GM18873 (cell line): ENCODE data around the gene KISS1.

Experiments
- ATAC-seq: cut with Tn5 transposase; IDR thresholded peaks from one replicate; pipeline ENCODE4 v1.9.1; 2021; ENCODE audit warnings: mild to moderate bottlenecking, moderate library complexity, moderate number of reproducible peaks; ENCODE audit not compliant: unreplicated experiment, low FRiP score

Gene KISS1

GRCh38 chr1:204162494-204163074 is 33.7 kb downstream of the KISS1 start:
- no peak for ATAC-seq

DNA sequence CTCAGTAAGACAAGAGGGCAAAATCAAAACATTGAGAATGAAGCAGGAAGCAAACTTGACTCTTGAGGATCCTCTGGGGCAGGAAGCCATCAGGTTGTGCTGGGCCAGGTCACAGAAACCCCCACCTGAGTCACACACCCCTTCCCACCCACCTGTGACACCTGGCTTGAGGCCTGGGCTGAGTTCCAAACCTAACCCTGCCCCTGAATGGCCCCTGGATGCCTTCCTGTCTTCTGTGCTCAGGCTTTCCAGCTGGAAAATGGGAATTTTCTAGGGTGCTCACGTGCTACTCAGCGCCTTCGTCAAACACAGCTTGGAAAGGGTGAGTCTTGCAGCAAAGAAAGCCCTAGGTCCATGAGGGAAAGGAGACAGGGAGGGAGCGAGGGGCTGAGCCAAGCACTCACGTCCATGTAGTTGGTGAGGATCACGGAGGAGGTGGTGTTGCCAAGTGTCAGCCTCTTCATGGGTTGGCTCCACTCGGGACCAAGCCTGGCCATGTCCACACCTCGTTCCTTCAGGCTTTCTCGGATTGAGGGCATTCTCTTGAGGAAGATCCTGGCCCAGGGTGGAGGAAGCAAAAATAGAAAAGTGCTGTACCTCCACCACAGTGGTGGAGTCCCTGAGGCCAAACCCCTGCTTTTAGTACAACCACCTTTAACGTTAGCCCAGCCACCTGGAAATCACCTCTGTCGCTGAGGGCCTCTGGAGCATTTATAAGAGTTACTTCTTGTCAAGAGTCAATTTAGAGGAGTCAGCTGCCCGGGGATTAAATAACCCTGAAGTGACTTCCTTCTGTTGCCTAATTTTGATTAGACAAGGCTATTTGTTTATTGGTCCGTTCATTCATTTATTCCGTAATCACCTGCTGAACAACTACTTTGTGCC is 34.4 kb downstream of the KISS1 start:
- ATAC-seq = no peak

GRCh38 chr1:204157962-204158361 is 38.3 kb downstream of the KISS1 start:
- ATAC-seq = no peak

GRCh38 chr1:204155881-204156280 is 40.4 kb downstream of the KISS1 start:
- no peak for ATAC-seq

DNA sequence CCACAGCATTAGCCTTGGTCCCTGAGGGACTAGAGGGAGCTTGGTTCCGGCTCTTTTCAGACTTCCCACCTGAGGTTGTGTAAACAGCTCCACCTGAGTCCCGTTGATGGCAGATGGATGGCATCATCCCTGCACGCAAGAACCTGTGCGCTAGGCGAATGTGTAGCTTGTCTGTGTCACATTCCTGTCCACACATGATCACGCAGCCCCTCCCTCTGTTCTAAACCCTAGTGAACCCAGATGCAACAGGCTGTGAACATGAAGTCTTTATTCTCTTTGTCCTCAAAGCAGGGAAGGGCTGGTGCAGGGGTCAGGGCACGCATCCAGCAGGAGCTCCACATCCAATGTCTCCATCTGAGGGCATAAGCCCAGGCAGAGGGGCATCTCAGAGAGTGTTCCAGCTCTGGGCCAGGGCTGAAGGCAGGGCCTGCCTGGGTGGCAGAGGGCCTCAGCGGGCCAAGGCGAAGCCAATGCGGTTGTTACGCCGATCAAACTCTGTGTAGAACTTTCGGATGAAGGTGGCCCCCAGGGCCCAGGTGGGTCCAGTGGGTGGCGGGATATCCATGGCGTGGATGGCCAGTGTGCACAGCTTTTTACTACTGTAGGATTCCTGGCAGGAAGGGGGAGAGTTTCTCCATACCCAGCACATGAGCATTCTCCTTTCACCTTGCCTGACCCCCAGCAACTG is 41.6 kb downstream of the KISS1 start:
- no peak for ATAC-seq

DNA sequence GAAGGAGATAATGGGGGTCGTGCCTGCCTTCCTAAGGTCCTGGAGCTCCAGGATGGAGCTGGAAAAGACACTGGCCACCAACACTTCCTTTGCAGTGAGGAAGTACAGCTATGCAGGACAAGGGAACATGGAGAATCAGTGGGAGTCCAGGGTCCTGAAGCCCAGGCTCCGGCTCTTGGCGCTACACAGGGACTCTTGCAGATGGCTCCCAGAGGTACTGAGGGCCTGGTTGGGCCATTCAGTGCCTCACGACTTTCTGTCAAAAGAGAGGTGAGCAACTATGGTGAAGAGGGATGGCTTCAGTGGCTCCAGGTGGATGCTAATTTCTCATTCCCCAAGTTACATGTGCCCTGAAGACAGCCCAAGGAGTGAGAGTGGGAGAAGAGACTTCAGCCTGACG is 42.6 kb downstream of the KISS1 start:
- ATAC-seq = no peak

DNA sequence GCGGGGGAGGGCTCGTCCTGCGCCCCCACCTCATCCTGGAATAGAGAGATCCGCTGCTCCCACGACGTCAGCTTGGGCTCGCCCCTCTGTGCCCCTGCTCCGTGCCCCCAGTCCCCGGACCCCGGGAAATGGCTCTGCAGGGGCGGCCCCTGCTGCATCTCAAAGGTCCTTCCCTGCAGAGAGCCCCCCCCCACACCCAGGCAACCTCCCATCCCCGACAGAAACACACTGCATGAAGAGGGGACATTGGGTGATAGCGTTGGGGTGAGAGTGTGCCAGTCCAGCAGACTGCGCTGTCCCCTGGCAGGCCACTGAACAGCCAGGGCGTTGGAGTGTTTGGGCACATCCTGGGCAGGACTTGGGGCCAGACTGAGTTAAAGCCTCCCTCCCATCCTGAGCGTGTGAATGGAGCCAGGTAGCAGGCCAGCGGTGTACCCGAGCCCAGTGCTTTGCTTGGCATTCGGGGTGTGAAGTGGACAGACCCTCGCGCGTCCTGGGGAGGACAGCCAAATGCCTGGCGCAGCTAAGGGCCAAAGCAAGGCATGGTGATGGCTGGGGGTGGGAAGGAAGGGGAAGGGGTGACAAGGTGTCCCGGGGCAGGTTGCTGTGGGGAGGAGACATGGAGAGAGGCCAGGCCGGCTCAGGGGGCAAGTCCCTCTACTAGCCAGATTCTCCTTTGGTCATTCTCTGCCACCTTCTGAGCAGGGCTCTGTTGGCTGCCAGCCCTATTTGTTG is 43.8 kb downstream of the KISS1 start:
- no peak for ATAC-seq

GRCh38 chr1:204151552-204152309 is 44.6 kb downstream of the KISS1 start, which contains the start of gene ETNK2:
Gene ETNK2 (minus strand): TSS chr1:204152044. CDS start chr1:204151852, 192 bp downstream.
- no peak for ATAC-seq

DNA sequence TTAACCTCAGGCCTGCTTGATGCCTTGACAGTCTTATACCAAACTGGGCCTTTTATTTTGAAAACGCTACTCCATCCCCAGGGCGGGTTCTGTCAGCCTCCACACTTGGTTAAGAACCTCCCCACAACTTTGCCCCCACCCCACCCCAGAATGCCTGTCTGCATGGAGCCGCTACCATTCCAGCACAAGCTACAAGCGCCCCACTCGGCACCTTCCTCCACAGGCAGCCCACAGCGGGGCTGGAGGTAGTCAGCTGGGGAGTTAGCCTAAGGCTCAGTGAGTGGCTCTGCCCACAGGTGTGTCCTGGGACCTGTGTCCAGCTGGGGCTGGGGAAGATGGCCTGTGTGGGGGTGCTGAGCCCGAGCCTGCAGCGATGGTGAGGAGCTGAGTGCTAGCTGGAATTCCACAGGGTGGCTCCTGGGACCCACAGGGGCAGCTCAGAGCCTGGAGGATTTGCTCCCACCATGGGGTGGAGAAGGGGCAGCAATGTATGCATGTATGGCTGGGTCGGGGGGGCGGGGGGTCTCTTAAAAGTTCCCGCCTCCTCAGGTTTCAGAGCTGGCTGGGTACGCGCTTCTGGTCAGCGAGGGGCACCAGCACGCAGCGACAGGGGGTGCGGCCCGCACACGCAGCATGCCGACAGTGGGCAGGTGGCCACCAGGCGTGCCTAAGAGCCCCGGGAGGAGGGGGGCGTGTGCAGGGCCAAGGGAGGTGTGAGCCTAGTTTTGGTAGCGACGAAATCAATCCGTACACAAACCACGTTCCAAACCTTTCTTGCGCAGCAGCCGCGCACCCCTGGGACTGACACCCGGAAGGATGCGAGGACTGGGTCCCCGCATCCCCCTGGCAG is 45.4 kb downstream of the KISS1 start:
- ATAC-seq = no peak

GRCh38 chr1:204149635-204150565 is 46.4 kb downstream of the KISS1 start:
- ATAC-seq = no peak

DNA sequence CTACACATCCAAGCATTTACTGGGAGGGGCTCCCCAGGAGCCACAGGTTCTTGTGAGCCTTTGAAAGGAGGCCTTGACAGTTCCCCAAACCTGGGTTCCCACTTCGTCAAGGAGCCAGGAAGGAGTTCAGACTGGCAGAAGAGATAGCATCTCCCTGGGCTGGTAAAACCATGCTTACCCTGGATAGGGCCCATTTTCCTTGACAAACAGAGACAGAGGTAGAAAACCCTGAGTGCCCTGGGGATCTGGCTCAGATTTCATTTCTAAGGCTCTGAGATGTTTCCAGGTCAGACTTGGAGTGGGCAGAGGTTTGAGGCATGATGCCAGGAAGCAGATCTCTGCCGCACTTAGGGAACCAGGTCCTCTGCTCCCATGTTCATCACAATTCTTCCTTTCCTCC is 47.2 kb downstream of the KISS1 start:
- no peak for ATAC-seq

- ATAC-seq = no peak
These were observed 48.6 kb downstream of the KISS1 start for GRCh38 chr1:204147406-204148383.

- no peak for ATAC-seq
These were observed 49.3 kb downstream of the KISS1 start for GRCh38 chr1:204146965-204147364.

DNA sequence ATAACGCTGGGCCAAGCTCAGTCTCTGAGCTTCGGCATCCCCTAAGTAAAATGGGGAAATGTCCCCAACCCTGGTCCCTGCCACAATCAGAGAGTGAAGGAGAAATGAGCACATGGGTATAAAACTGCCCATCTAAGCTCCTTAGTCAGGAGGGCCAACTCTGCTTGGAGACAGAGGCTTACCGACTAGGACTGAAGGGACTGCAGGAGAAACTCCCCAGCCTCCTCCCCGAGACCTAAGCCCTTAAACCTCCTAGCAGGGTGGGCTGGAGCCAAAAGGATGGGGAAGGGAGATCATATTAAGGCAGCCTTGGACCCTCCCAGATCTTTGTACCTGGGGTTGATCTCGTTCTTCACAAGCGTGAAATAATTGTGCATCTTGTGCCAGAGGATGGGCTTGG is 50.0 kb downstream of the KISS1 start:
- no peak for ATAC-seq

DNA sequence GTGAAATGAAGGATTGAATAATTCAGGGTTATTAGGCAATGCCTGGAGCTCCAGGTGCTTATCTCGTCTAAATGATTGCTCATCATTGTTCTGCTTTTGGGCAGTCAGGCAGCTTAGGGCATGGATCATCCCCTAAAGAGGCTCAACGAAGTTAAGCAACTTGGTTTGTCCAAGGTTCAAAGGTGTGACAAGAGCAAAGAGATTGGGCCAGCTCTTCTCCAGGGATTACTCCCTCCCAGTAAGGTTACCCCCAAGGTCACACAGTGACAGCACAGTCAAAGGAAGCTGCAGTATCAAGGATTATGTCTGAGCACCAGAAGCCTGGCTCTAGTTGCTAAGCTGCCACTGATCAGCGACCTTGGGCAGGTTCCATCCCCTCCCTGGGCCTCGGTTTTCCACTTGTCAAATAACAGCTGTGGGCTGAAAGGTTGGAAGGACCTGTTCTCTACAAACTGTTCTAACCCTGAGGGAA is 51.2 kb downstream of the KISS1 start:
- ATAC-seq = no peak

DNA sequence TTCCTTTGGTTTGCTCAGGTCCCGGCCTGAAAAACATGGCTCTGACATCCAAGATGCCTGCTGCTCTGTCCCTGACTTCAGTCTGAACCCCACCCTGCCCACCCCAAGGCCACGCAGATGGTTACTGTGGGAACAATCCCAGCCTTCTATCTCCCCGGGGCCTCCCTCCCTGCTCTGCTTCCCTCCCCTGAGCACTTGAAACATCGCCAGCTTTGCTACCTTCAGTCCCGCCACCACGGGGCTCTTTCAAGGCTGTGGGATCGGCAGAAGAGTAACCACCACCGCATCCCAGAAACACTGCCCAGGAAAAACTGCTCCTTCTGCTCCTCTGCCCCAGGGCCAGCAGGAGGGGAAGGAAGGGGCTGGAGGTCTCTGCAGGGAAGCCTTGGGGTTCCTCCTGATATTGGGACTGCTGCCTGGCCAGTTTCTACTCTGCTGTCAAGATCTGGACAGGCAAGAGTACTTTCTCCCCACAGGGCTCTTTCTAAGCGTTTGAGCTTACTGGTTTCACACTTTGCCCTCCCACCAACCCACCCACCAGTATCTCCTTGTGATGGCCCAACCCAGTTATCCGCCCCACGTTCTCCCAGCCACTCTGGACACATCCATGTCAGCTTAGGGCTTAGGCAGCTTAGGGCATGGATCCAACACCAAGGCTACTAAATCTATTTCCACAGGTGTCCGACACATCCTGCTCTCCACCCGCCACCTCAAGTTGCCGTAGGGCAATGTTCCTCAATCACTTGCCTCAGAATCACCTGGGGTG is 52.8 kb downstream of the KISS1 start:
- no peak for ATAC-seq
